ENCODE results near the gene NEU1.

DNA sequence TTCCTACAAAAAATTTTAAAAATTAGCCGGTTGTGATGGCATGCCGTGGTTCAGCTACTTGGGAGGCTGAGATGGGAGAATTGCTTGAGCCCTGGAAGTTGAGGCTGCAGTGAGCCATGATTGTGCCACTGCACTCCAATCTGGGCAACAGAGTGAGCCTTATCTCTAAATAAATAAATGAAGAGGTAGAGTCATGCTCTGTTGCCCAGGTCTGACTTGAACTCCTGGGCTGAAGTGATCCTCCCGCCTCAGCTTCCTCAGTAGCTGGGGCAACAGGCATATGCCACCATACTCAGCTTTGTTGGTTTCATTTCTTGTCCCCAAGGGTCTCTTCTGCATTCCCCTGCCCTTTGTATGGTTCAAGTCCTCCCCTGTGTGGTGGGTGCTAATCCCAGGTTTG is 18.1 kb downstream of the NEU1 start:
- TF ChIP-seq, protein P1, sequence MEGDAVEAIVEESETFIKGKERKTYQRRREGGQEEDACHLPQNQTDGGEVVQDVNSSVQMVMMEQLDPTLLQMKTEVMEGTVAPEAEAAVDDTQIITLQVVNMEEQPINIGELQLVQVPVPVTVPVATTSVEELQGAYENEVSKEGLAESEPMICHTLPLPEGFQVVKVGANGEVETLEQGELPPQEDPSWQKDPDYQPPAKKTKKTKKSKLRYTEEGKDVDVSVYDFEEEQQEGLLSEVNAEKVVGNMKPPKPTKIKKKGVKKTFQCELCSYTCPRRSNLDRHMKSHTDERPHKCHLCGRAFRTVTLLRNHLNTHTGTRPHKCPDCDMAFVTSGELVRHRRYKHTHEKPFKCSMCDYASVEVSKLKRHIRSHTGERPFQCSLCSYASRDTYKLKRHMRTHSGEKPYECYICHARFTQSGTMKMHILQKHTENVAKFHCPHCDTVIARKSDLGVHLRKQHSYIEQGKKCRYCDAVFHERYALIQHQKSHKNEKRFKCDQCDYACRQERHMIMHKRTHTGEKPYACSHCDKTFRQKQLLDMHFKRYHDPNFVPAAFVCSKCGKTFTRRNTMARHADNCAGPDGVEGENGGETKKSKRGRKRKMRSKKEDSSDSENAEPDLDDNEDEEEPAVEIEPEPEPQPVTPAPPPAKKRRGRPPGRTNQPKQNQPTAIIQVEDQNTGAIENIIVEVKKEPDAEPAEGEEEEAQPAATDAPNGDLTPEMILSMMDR (IDR thresholded peaks at IDR 0.05): no peak
- TF ChIP-seq GATA2 (CRISPR knock-in tag; IDR thresholded peaks at IDR 0.05): no peak
- no peak for TF ChIP-seq JUND (IDR thresholded peaks at IDR 0.05)
- no peak for TF ChIP-seq SIN3A (IDR thresholded peaks at IDR 0.05; ENCODE audit: borderline replicate concordance, low read depth, low read length)
- TF ChIP-seq POLR2AphosphoS5 (IDR thresholded peaks at IDR 0.05; ENCODE audit: low read depth, low read length): no peak
- TF ChIP-seq NFIC (IDR thresholded peaks at IDR 0.05; ENCODE audit: borderline replicate concordance): no peak
- no peak for TF ChIP-seq TAF1 (IDR thresholded peaks at IDR 0.05; ENCODE audit: borderline replicate concordance, low read depth, low read length)
